ENCODE measurements around the gene RBMS3.

The RBMS3 gene

DNA sequence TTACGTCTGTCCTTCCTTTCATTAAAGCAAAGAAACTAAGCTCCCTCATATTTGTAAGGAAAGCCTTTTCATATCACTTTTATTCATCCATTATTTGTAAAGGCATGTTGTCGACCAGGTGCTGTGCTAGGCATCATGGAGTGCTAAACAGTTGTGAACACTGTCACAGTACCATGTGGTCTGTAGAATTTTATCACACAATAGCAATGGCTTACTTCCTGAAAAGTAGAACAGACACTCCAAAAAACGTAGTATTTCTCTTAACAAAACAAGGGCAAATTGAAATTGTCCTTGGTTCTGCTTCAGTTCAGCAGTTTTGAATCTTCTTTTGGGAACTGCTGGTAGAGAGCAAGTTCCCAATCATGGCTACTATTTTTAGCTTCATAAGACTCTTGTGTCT, 63.3 kb downstream of the RBMS3 start:
- no peaks in the 10 kb centered on the region for H3K36me3 ChIP-seq (ENCODE audit: control insufficient read depth, insufficient read depth, low read length)

DNA sequence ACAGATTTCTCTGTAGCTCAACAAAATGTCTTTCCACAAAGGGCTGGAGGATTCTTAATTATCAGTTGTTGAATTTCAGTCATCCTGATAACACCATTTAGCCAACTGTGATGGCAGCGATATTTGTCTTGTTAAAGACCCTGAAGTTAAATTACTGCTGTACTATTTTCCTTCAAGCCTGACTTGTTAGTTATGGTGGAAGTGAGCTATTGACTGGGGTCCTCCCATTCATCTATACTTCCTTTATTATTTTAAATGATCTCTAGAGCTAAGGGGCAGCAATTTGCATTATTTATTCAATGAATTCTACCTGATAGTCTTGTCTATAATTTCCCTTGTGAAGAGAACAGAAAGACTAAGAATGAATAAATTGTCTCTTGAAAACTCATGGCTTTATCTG, 64.1 kb downstream of the RBMS3 start:
- TF ChIP-seq, protein P1, sequence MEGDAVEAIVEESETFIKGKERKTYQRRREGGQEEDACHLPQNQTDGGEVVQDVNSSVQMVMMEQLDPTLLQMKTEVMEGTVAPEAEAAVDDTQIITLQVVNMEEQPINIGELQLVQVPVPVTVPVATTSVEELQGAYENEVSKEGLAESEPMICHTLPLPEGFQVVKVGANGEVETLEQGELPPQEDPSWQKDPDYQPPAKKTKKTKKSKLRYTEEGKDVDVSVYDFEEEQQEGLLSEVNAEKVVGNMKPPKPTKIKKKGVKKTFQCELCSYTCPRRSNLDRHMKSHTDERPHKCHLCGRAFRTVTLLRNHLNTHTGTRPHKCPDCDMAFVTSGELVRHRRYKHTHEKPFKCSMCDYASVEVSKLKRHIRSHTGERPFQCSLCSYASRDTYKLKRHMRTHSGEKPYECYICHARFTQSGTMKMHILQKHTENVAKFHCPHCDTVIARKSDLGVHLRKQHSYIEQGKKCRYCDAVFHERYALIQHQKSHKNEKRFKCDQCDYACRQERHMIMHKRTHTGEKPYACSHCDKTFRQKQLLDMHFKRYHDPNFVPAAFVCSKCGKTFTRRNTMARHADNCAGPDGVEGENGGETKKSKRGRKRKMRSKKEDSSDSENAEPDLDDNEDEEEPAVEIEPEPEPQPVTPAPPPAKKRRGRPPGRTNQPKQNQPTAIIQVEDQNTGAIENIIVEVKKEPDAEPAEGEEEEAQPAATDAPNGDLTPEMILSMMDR (IDR thresholded peaks at IDR 0.05; ENCODE audit: insufficient read depth, low read length, poor library complexity, severe bottlenecking) = no peak
- H3K4me3 ChIP-seq (replicated peaks; ENCODE audit: low read depth, low read length) = no peak overlapping the region
- no peak for DNase-seq (ENCODE audit: extremely low read depth, insufficient read length)
- H3K36me3 ChIP-seq (ENCODE audit: control insufficient read depth, insufficient read depth, low read length) = no peaks in the 10 kb centered on the region
- no peaks in the 10 kb centered on the region for H3K27me3 ChIP-seq (replicated peaks; ENCODE audit: control insufficient read depth, insufficient read depth, low read length)

More for the DNA sequence above, 63.3 kb downstream of the RBMS3 start:
- no peaks in the 10 kb centered on the region for H3K27me3 ChIP-seq (replicated peaks; ENCODE audit: control insufficient read depth, insufficient read depth, low read length)
- DNase-seq (ENCODE audit: extremely low read depth, insufficient read length) = no peak
- no peak overlapping the region for H3K4me3 ChIP-seq (replicated peaks; ENCODE audit: low read depth, low read length)
- TF ChIP-seq, protein P1 (IDR thresholded peaks at IDR 0.05; ENCODE audit: insufficient read depth, low read length, poor library complexity, severe bottlenecking) = no peak

GRCh38 chr3:29345516-29346300, 64.8 kb downstream of the RBMS3 start:
- TF ChIP-seq, protein P1 (IDR thresholded peaks at IDR 0.05; ENCODE audit: insufficient read depth, low read length, poor library complexity, severe bottlenecking) = no peak
- no peak overlapping the region for H3K4me3 ChIP-seq (replicated peaks; ENCODE audit: low read depth, low read length)
- H3K27me3 ChIP-seq (replicated peaks; ENCODE audit: control insufficient read depth, insufficient read depth, low read length) = no peaks in the 10 kb centered on the region
- H3K36me3 ChIP-seq (ENCODE audit: control insufficient read depth, insufficient read depth, low read length) = no peaks in the 10 kb centered on the region
- DNase-seq (ENCODE audit: extremely low read depth, insufficient read length) = no peak

GRCh38 chr3:29346828-29347227, 66.0 kb downstream of the RBMS3 start:
- DNase-seq (ENCODE audit: extremely low read depth, insufficient read length) = no peak
- no peak overlapping the region for H3K4me3 ChIP-seq (replicated peaks; ENCODE audit: low read depth, low read length)
- H3K27me3 ChIP-seq (replicated peaks; ENCODE audit: control insufficient read depth, insufficient read depth, low read length) = no peaks in the 10 kb centered on the region
- H3K36me3 ChIP-seq (ENCODE audit: control insufficient read depth, insufficient read depth, low read length) = no peaks in the 10 kb centered on the region
- TF ChIP-seq, protein P1 (IDR thresholded peaks at IDR 0.05; ENCODE audit: insufficient read depth, low read length, poor library complexity, severe bottlenecking) = no peak

GRCh38 chr3:29347412-29347811, 66.5 kb downstream of the RBMS3 start:
- Histone ChIP-seq H3K36me3 (ENCODE audit: control insufficient read depth, insufficient read depth, low read length) (no peaks in the 10 kb centered on the region), H3K27me3 (replicated peaks; ENCODE audit: control insufficient read depth, insufficient read depth, low read length) (no peaks in the 10 kb centered on the region), H3K4me3 (replicated peaks; ENCODE audit: low read depth, low read length) (no peak overlapping the region)
- TF ChIP-seq, protein P1 (IDR thresholded peaks at IDR 0.05; ENCODE audit: insufficient read depth, low read length, poor library complexity, severe bottlenecking) = no peak
- DNase-seq (ENCODE audit: extremely low read depth, insufficient read length) = no peak
